HEK293 (cell line): ENCODE data around the gene RBCK1.
A peak's percentile ranks its signal among the peaks of the same experiment; 100 is the strongest.

Experiments used
- ATF2 ChIP-seq: fragments of 450-650 bp; formaldehyde crosslinking; IDR thresholded peaks from 2 replicates; pipeline ENCODE4 v1.5.1; 2016; ENCODE audit warnings: missing biosample characterization, missing genetic modification characterization, low read depth
- BCL11A ChIP-seq: fragments of 450-650 bp; formaldehyde crosslinking; IDR thresholded peaks from 2 replicates; pipeline ENCODE4 v1.5.1; 2016; ENCODE audit warnings: low read depth, missing biosample characterization, missing genetic modification characterization
- CTCF ChIP-seq: fragments of 450-650 bp; formaldehyde crosslinking; IDR thresholded peaks from 2 replicates; pipeline ENCODE4 v1.5.1; 2016; ENCODE audit warnings: missing biosample characterization, missing genetic modification characterization
- GFI1B ChIP-seq: fragments of 450-650 bp; formaldehyde crosslinking; IDR thresholded peaks from 2 replicates; pipeline ENCODE4 v1.5.1; 2016; ENCODE audit warnings: missing biosample characterization, missing genetic modification characterization
- GLI2 ChIP-seq: fragments of 450-650 bp; formaldehyde crosslinking; IDR thresholded peaks from 2 replicates; pipeline ENCODE4; 2017; ENCODE audit warnings: missing biosample characterization, missing genetic modification characterization, low read depth, borderline replicate concordance
- MEIS1 ChIP-seq: sonication (generic); formaldehyde crosslinking; IDR thresholded peaks from 2 replicates; pipeline ENCODE4 v1.8.1; 2022; ENCODE audit warnings: missing genetic modification reagents, mild to moderate bottlenecking, borderline replicate concordance
- OVOL3 ChIP-seq: fragments of 450-650 bp; formaldehyde crosslinking; IDR thresholded peaks from 2 replicates; pipeline ENCODE4 v1.5.1; 2016; ENCODE audit warnings: missing biosample characterization, missing genetic modification characterization
- SP2 ChIP-seq: fragments of 450-650 bp; formaldehyde crosslinking; IDR thresholded peaks from 2 replicates; pipeline ENCODE4 v1.5.1; 2016; ENCODE audit warnings: missing biosample characterization, missing genetic modification characterization
- ZBTB7A ChIP-seq: fragments of 450-650 bp; formaldehyde crosslinking; IDR thresholded peaks from 2 replicates; pipeline ENCODE4 v1.5.1; 2016; ENCODE audit warnings: low read depth, missing biosample characterization, missing genetic modification characterization
- ZBTB8A ChIP-seq: fragments of 450-650 bp; formaldehyde crosslinking; IDR thresholded peaks from 2 replicates; pipeline ENCODE4 v1.5.1; 2016; ENCODE audit warnings: missing biosample characterization, missing genetic modification characterization
- ZIC2 ChIP-seq: fragments of 450-650 bp; formaldehyde crosslinking; IDR thresholded peaks from 2 replicates; pipeline ENCODE4 v1.5.1; 2016; ENCODE audit warnings: missing biosample characterization, missing genetic modification characterization
- ZNF132 ChIP-seq: fragments of 450-650 bp; formaldehyde crosslinking; IDR thresholded peaks from 2 replicates; pipeline ENCODE4 v1.5.1; 2017; ENCODE audit warnings: missing biosample characterization, missing genetic modification characterization, borderline replicate concordance
- ZNF146 ChIP-seq: fragments of 450-650 bp; formaldehyde crosslinking; IDR thresholded peaks from 2 replicates; pipeline ENCODE4 v1.5.1; 2016; ENCODE audit warnings: missing biosample characterization, missing genetic modification characterization
- ZNF211 ChIP-seq: fragments of 450-650 bp; formaldehyde crosslinking; IDR thresholded peaks from 2 replicates; pipeline ENCODE4 v1.5.1; 2016; ENCODE audit warnings: low read depth, missing biosample characterization, missing genetic modification characterization
- ZNF223 ChIP-seq: fragments of 450-650 bp; formaldehyde crosslinking; IDR thresholded peaks from 2 replicates; pipeline ENCODE4 v1.5.1; 2016; ENCODE audit warnings: missing biosample characterization, missing genetic modification characterization
- ZNF248 ChIP-seq: fragments of 450-650 bp; formaldehyde crosslinking; IDR thresholded peaks from 2 replicates; pipeline ENCODE4 v1.5.1; 2017; ENCODE audit warnings: missing biosample characterization, missing genetic modification characterization
- ZNF280D ChIP-seq: fragments of 450-650 bp; formaldehyde crosslinking; IDR thresholded peaks from 2 replicates; pipeline ENCODE4 v1.5.1; 2016; ENCODE audit warnings: missing biosample characterization, missing genetic modification characterization
- ZNF302 ChIP-seq: fragments of 450-650 bp; formaldehyde crosslinking; IDR thresholded peaks from 2 replicates; pipeline ENCODE4 v1.5.1; 2016; ENCODE audit warnings: missing biosample characterization, missing genetic modification characterization, low read depth
- ZNF433 ChIP-seq: fragments of 450-650 bp; formaldehyde crosslinking; IDR thresholded peaks from 2 replicates; pipeline ENCODE4 v1.5.1; 2016; ENCODE audit warnings: missing biosample characterization, missing genetic modification characterization, low read depth
- ZNF449 ChIP-seq: fragments of 450-650 bp; formaldehyde crosslinking; IDR thresholded peaks from 2 replicates; pipeline ENCODE4 v1.5.1; 2017; ENCODE audit warnings: missing biosample characterization, mild to moderate bottlenecking, missing genetic modification characterization, moderate library complexity
- ZNF473 ChIP-seq: fragments of 450-650 bp; formaldehyde crosslinking; IDR thresholded peaks from 2 replicates; pipeline ENCODE4 v1.5.1; 2017; ENCODE audit warnings: missing biosample characterization, missing genetic modification characterization
- ZNF488 ChIP-seq: fragments of 450-650 bp; formaldehyde crosslinking; IDR thresholded peaks from 2 replicates; pipeline ENCODE4 v1.5.1; 2016; ENCODE audit warnings: missing biosample characterization, missing genetic modification characterization
- ZNF658 ChIP-seq: fragments of 450-650 bp; formaldehyde crosslinking; IDR thresholded peaks from 2 replicates; pipeline ENCODE4; 2016; ENCODE audit warnings: missing biosample characterization, missing genetic modification characterization
- ZNF776 ChIP-seq: fragments of 450-650 bp; formaldehyde crosslinking; IDR thresholded peaks from 2 replicates; pipeline ENCODE4 v1.5.0; 2017; ENCODE audit warnings: missing biosample characterization, missing genetic modification characterization, borderline replicate concordance
- ZNF792 ChIP-seq: fragments of 450-650 bp; formaldehyde crosslinking; IDR thresholded peaks from 2 replicates; pipeline ENCODE4 v1.5.1; 2016; ENCODE audit warnings: missing biosample characterization, missing genetic modification characterization
- ZSCAN16 ChIP-seq: fragments of 450-650 bp; formaldehyde crosslinking; IDR thresholded peaks from 2 replicates; pipeline ENCODE4 v1.5.1; 2016; ENCODE audit warnings: missing biosample characterization, missing genetic modification characterization
- ZSCAN30 ChIP-seq: fragments of 450-650 bp; IDR thresholded peaks from 2 replicates; pipeline ENCODE4 v1.5.1; 2018; ENCODE audit warnings: missing biosample characterization, mild to moderate bottlenecking, missing genetic modification characterization, moderate library complexity
- ZSCAN5A ChIP-seq: fragments of 450-650 bp; formaldehyde crosslinking; IDR thresholded peaks from 2 replicates; pipeline ENCODE4 v1.5.1; 2016; ENCODE audit warnings: missing biosample characterization, missing genetic modification characterization

Gene RBCK1

GRCh38 chr20:373171-373890, 34.8 kb upstream of the RBCK1 start (continued):
- TF ChIP-seq ZNF488 (no peak), ZNF211 (no peak), ZBTB7A (tag by site-specific recombination) (no peak), ZNF658 (no peak), ZNF146 (tag by site-specific recombination) (no peak), BCL11A (tag by site-specific recombination) (no peak), ZBTB8A (tag by site-specific recombination) (peak; percentile 75), ZSCAN16 (tag by site-specific recombination) (no peak), ZNF792 (tag by site-specific recombination) (no peak), ZNF433 (tag by site-specific recombination) (no peak), ZNF449 (tag by site-specific recombination) (no peak), SP2 (tag by site-specific recombination) (peak; percentile 36; the same call in 1 of the 2 replicates), GLI2 (no peak), ATF2 (peak; percentile 98), ZSCAN5A (tag by site-specific recombination) (no peak), OVOL3 (tag by site-specific recombination) (no peak), ZNF280D (tag by site-specific recombination) (no peak; the same call in 1 of the 2 replicates), ZNF302 (tag by site-specific recombination) (no peak), ZNF776 (no peak), MEIS1 (CRISPR knock-in tag) (no peak), ZNF132 (tag by site-specific recombination) (no peak), ZSCAN30 (tag by site-specific recombination) (no peak), GFI1B (tag by site-specific recombination) (no peak), ZNF223 (no peak), ZNF248 (tag by site-specific recombination) (no peak), CTCF (tag by site-specific recombination) (no peak), ZNF473 (tag by site-specific recombination) (no peak), ZIC2 (tag by site-specific recombination) (no peak)
